Endothelial cell of umbilical vein (primary cell): ENCODE results near the gene APOBEC3A. TPM values are rescaled to one million over a fixed set of nuclear protein-coding genes. Genes with fewer than 3 reads are reported as not detected.

Experiments
- BruUV-seq: library from RNA; stranded (reverse); fragments of 400-500 nt; replicated peaks from 2 replicates; lab custom pipeline; 2021; lab: Mats Ljungman, UMichigan
- CTCF ChIA-PET: fragments of 300-600, 350-600 bp; sonication (Branson Sonifier 250); formaldehyde crosslinking; loops from one replicate; lab custom pipeline; 2021; ENCODE audit warnings: antibody characterized with exemption, inconsistent platforms; lab: Charles Lee
- POLR2A ChIA-PET: fragments of 300-600, 350-600 bp; sonication (Branson Sonifier 250); formaldehyde crosslinking; loops from one replicate; lab custom pipeline; 2021; ENCODE audit warnings: antibody characterized with exemption, inconsistent platforms; lab: Charles Lee
- DNase-seq: peaks from one replicate; pipeline ENCODE4 v3.0.0-alpha.2; 2011; ENCODE audit warnings: low read depth, low spot score
- FAIRE-seq: peaks from 2 replicates; lab custom pipeline; 2011; peaks lifted over from hg19 to GRCh38; lab: Jason Lieb, UNC
- H2AFZ ChIP-seq: 2 replicates; pipeline ENCODE4 v1.6.0; 2012; ENCODE audit warnings: low read depth, low read length, control low read depth, inconsistent platforms
- H3K27ac ChIP-seq: 2 replicates; pipeline ENCODE4 v1.5.1; 2011; ENCODE audit warnings: low read depth, mild to moderate bottlenecking, control low read depth, low read length, moderate library complexity; ENCODE audit not compliant: insufficient read depth
- H3K27me3 ChIP-seq, 2 experiments: 2 replicates each; pipeline versions ENCODE4 v1.6.0 to v1.6.1; 2011; ENCODE audit warnings: low read length in 2 of 2, mixed read lengths in 1 of 2; ENCODE audit not compliant: control insufficient read depth in 2 of 2, insufficient read depth in 2 of 2
- H3K36me3 ChIP-seq, 2 experiments: 2 replicates in 1 of 2; 3 replicates in 1 of 2; pipeline ENCODE4 v1.5.1; 2011; ENCODE audit warnings: low read length in 2 of 2, mild to moderate bottlenecking in 1 of 2, moderate library complexity in 1 of 2; ENCODE audit not compliant: control insufficient read depth in 2 of 2, insufficient read depth in 2 of 2; ENCODE audit errors: extremely low read depth in 1 of 2
- H3K4me1 ChIP-seq: 3 replicates; pipeline ENCODE4 v1.5.1; 2011; ENCODE audit warnings: mild to moderate bottlenecking, low read length; ENCODE audit not compliant: control insufficient read depth, insufficient read depth; ENCODE audit errors: extremely low read depth
- H3K4me2 ChIP-seq: 2 replicates; pipeline ENCODE4 v1.6.1; 2011; ENCODE audit warnings: low read length, control low read depth, mixed read lengths; ENCODE audit not compliant: insufficient read depth
- H3K4me3 ChIP-seq, 3 experiments: fragments of 200-600 bp in 1 of 3; sonication (generic), shearing (Covaris generic) in 1 of 3; replicated peaks in 1 of 3; 2 replicates each; pipeline ENCODE4 v1.5.1; 2011 to 2016; ENCODE audit warnings: control low read depth in 3 of 3, low read length in 3 of 3, mild to moderate bottlenecking in 2 of 3, inconsistent platforms in 1 of 3, low read depth in 1 of 3, moderate library complexity in 1 of 3; ENCODE audit not compliant: insufficient read depth in 1 of 3
- H3K79me2 ChIP-seq: 2 replicates; pipeline ENCODE4 v1.6.0; 2012; ENCODE audit warnings: low read length, inconsistent platforms; ENCODE audit not compliant: control insufficient read depth, insufficient read depth
- H3K9ac ChIP-seq: replicated peaks from 2 replicates; pipeline ENCODE3; 2011; ENCODE audit warnings: low read length, control low read depth; ENCODE audit not compliant: insufficient read depth; ENCODE audit errors: extremely low read depth
- H3K9me1 ChIP-seq: replicated peaks from 3 replicates; pipeline ENCODE4 v1.6.0; 2011; ENCODE audit warnings: mild to moderate bottlenecking, low read length; ENCODE audit not compliant: control insufficient read depth, insufficient read depth; ENCODE audit errors: extremely low read depth
- H3K9me3 ChIP-seq: replicated peaks from 2 replicates; pipeline ENCODE4 v1.5.1; 2012; ENCODE audit warnings: low read length, inconsistent platforms; ENCODE audit not compliant: control insufficient read depth, insufficient read depth
- H4K20me1 ChIP-seq: replicated peaks from 2 replicates; pipeline ENCODE3; 2011; ENCODE audit warnings: mild to moderate bottlenecking, low read length; ENCODE audit not compliant: control insufficient read depth, insufficient read depth; ENCODE audit errors: extremely low read depth
- EZH2 ChIP-seq: IDR thresholded peaks from 2 replicates; pipeline ENCODE4 v1.6.1; 2012; ENCODE audit warnings: borderline replicate concordance, low read depth, mild to moderate bottlenecking, moderate library complexity, low read length, inconsistent platforms; ENCODE audit not compliant: severe bottlenecking
- JUN ChIP-seq: IDR thresholded peaks from 2 replicates; pipeline ENCODE4 v1.6.1; 2011; ENCODE audit warnings: borderline replicate concordance, low read depth; ENCODE audit not compliant: insufficient read length, insufficient read depth
- MYC ChIP-seq: IDR thresholded peaks from one replicate; pipeline ENCODE4 v1.6.1; 2011; ENCODE audit warnings: mild to moderate bottlenecking, low read depth, low read length
- POLR2A ChIP-seq: IDR thresholded peaks from 2 replicates; pipeline ENCODE4 v1.6.1; 2012; ENCODE audit warnings: low read depth, mild to moderate bottlenecking, control low read depth, low read length
- POLR2AphosphoS5 ChIP-seq: IDR thresholded peaks from 2 replicates; pipeline ENCODE4 v1.6.1; 2012; ENCODE audit warnings: low read depth, mild to moderate bottlenecking, control low read depth, low read length, moderate library complexity; ENCODE audit not compliant: insufficient read depth
- dilution Hi-C: fragments of 300-500 bp; cut with MboI; formaldehyde crosslinking; loops from one replicate; pipeline ENCODE4 v1.15.0; 2019; ENCODE audit warnings: low sequenced_read_pairs; ENCODE audit not compliant: extremely low pct_ligation_motif_present
- intact Hi-C: fragments of 100-400 bp; cut with micrococcal nuclease; formaldehyde crosslinking; loops from one replicate; pipeline ENCODE4 v1.10.0; 2022
- polyA plus RNA-seq, 4 experiments: library from polyadenylated mRNA; depleted of rRNA in 3 of 4; stranded (reverse) in 3 of 4; unstranded in 1 of 4; fragments of >200 nt; gene quantifications; 2 replicates each; pipeline versions ENCODE4 v1.2.1 to v1.2.3, GENCODE V29; 2011 to 2012; ENCODE audit warnings: missing spikeins in 1 of 4
- total RNA-seq: library from RNA; stranded (reverse); gene quantifications from 2 replicates; pipeline ENCODE4 v1.2.3, GENCODE V29; 2021
- TF ChIP-seq, protein P1 (sequence below), 2 donors: IDR thresholded peaks; 1 replicate in 1 of 2; 2 replicates in 1 of 2; pipeline ENCODE4 v1.5.1; 2011; ENCODE audit warnings: low read length in 2 of 2, mild to moderate bottlenecking in 2 of 2, moderate library complexity in 2 of 2, control low read depth in 1 of 2, inconsistent platforms in 1 of 2, low read depth in 1 of 2; ENCODE audit not compliant: insufficient read depth in 1 of 2; ENCODE audit errors: extremely low read depth in 1 of 2

Gene APOBEC3A
- total and polyA plus RNA-seq, 2 donors (not counting 3 experiments of a cell fraction or from before 2014, with no cell fraction given), result not detected

DNA sequence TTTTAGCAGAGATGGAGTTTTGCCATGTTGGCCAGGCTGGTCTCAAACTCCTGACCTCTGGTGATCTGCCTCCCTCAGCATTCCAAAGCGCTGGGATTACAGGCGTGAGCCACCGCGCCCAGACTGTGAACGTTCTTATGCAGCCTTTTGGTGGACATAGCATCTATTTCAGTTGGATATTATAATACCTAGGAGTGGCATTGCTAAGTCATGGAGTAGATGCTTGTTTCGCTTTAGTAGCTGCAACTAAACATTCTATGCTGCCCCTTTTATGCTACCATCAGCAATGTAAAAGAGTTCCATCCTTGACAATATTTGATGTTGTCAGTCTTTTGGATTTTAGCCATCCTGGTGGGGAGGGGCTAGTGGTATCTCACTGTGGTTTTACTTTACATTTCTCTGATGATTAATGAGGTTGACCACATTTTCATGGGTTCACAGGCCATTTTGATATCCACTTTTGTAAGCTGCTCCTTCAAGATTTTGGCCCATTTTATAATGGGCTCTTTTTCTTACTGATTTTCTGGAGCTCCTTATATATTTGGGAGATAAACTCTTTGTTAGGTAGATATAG is 16.5 kb upstream of the APOBEC3A start:
- H3K4me1 ChIP-seq, result no peaks in the 10 kb centered on the region
- DNase-seq, result no peak
- no peaks in the 10 kb centered on the region for H3K79me2 ChIP-seq
- dilution Hi-C loops (no loop called here), intact Hi-C loops (no loop called here)
- H3K27me3 ChIP-seq, result peaks cover 2 to 6% of the 10 kb centered on the region in 2 experiments
- ChIA-PET CTCF (interaction anchor here (1.0 to 2.9 kb wide), 3 partner anchors 14 to 172 kb away, joined by 3 to 15 read pairs (median 5); no protein-coding TSS in a partner anchor), POLR2A (no interaction called here)
- no peak overlapping the region for H3K27ac ChIP-seq
- H3K4me2 ChIP-seq, result no peak overlapping the region
- no peaks in the 10 kb centered on the region for H4K20me1 ChIP-seq
- H3K36me3 ChIP-seq, result no peaks in the 10 kb centered on the region
- H3K9ac ChIP-seq, result no peak overlapping the region
- BruUV-seq, result no TSS peak
- H2AFZ ChIP-seq, result no peak overlapping the region
- H3K4me3 ChIP-seq, result no peak overlapping the region
- TF ChIP-seq JUN, result no peak
- no peak for TF ChIP-seq POLR2A
- no peak for TF ChIP-seq POLR2AphosphoS5
- TF ChIP-seq EZH2, result no peak
- TF ChIP-seq MYC, result no peak
- TF ChIP-seq, protein P1, sequence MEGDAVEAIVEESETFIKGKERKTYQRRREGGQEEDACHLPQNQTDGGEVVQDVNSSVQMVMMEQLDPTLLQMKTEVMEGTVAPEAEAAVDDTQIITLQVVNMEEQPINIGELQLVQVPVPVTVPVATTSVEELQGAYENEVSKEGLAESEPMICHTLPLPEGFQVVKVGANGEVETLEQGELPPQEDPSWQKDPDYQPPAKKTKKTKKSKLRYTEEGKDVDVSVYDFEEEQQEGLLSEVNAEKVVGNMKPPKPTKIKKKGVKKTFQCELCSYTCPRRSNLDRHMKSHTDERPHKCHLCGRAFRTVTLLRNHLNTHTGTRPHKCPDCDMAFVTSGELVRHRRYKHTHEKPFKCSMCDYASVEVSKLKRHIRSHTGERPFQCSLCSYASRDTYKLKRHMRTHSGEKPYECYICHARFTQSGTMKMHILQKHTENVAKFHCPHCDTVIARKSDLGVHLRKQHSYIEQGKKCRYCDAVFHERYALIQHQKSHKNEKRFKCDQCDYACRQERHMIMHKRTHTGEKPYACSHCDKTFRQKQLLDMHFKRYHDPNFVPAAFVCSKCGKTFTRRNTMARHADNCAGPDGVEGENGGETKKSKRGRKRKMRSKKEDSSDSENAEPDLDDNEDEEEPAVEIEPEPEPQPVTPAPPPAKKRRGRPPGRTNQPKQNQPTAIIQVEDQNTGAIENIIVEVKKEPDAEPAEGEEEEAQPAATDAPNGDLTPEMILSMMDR (IDR thresholded peaks at IDR 0.05; ENCODE audit: extremely low read depth in 1 of 2, insufficient read depth in 1 of 2, low read depth in 1 of 2, low read length in 2 of 2), result no peak
- FAIRE-seq, result no peak
- H3K9me3 ChIP-seq, result no peaks in the 10 kb centered on the region
- H3K9me1 ChIP-seq, result no peaks in the 10 kb centered on the region
